Frontal cortex (tissue), 4 donors: ENCODE measurements around the gene DMRTC2. TPM values are rescaled to one million over a fixed set of nuclear protein-coding genes. Genes with fewer than 3 reads are reported as not detected.
"Not testable (repeated sequence)": the region's sequence is repeated elsewhere in the genome, so short reads cannot be mapped to it uniquely, and the experiment has no call there.

ENCODE experiments used
- DNase-seq, 2 donors: peaks; one replicate each; pipeline ENCODE4 v3.0.0; 2012; ENCODE audit warnings: low spot score in 2 of 2
- FAIRE-seq: peaks from 2 replicates; lab custom pipeline; 2012; peaks lifted over from hg19 to GRCh38; lab: Jason Lieb, UNC
- total RNA-seq: library from RNA; depleted of rRNA; stranded (reverse); fragments of >200 nt; gene quantifications from one replicate; pipeline ENCODE4 v1.2.3, GENCODE V29; 2014
- donor health status: control.
- donor health status: control.
- donor health status: control.

The DMRTC2 gene
- total RNA-seq, 1 donor from 2014 or later = not detected

DNA sequence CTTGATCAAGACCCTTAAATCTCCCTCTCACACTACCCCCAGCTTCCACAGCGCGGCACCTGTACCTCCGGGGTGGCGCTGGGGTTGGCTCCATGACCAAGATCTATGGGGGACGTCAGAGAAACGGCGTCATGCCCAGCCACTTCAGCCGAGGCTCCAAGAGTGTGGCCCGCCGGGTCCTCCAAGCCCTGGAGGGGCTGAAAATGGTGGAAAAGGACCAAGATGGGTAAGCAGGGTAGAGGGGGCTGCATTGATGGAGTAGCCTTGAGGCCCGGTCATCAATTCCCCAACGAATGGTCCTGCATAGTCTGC, 24.1 kb downstream of the DMRTC2 start:
- FAIRE-seq = no peak
- DNase-seq = no peak

DNA sequence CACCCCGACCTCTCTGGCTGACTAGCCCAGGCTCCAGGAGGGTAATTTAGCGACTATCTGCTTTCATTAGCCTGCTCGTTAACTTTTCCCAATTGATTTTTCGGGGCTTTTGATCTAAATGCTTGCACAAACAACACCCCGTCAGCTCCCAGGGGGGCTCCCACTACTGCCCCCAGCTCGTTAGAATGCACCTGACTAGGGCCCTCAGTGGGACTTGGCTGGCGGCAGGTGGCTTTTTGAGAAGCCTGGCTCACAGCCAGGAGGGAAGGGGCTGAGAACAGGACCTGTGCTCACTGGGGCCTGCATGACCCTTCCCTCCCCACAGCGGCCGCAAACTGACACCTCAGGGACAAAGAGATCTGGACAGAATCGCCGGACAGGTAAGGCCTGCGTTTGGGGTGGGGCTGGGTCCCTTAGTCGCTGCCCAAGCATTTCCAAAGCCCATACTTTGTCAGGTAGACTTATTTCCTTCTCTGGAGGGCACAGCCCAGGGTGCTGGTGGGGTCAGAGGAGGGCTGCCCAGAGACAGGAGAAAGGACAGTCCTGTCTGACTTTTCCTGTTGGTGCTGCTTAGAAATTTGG, 24.6 kb downstream of the DMRTC2 start:
- FAIRE-seq (no peak), DNase-seq (no peak)

DNA sequence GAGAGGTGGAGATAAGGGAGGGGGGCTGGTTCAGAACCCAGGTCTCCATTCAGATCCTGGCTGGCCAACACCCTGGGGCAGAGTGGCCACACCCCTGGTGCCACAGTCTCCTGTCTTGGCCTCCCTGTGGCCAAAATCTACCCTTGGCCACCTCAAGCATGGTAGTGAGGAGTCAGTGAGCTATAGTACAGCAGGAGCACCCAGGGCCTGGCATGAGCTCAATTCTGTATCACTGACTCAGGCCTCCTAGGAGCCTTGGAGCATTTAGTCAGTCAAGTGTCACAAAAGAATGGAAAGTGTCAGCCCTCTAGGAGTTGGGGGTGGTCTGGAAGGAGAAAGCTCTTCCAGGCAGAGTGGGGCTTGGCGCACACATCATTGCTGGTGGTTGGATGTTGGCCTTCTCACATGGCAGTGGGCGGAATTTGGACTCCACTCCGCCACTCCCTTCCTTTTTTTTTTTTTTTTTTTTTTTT, 25.6 kb downstream of the DMRTC2 start:
- no peak for DNase-seq
- FAIRE-seq = no peak

DNA sequence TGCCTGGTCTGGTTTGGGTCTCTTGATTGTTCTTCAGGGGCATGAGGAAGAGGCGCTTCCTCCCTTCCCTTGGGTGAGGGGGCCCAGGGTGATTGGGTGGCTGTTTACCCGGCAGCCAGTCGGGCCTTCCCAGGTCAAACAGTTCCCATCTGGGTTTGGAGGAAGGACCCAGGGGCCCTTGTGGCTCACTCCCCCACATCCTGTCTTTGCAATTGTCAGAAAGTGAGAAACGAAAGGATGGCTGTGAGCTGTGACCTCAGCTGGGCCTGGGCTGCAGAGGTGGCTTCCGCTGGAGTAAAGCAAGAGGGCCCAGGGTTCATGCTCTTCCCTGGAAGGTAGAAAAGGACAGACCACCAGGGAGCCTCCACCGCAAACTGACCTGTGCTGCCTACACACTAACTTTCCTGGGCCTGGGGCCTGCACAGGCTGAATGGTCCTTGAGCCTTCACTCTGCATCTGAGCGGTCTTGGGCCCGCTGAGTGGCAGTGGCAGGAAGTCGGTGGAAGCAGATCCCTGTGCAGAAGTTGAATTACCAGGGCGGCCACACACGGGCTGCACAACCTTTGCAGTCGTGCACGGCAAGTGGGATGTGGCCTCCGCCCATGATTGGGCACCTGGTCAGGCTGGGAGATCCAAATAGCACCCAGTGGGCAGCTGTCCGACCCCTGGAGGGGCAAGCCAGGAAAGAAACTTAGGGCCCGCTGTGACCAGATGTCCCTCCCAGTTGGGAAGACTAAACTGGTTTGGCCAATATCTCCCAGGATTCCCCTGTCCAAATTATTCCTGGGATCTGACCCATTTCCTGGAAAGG, 26.9 kb downstream of the DMRTC2 start:
- DNase-seq (no peak), FAIRE-seq (no peak)

DNA sequence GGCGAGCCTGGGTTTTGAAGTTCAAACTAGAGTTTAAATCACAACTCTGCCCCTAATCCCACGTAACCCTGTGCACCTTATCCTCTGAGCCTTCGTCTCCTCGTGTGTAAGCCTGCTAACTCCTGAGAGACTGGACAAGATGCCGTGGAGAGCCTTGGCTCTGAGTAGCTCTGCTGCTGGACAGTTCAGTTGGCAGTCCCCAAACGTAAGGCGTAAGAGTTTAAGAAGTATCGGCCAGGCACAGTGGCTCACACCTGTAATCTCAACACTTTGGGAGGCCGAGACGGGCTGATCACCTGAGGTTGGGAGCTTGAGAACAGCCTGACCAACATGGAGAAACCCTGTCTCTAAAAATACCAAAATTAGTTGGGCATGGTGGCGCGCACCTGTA, 27.5 kb downstream of the DMRTC2 start:
- no peak for DNase-seq
- FAIRE-seq = no peak

DNA sequence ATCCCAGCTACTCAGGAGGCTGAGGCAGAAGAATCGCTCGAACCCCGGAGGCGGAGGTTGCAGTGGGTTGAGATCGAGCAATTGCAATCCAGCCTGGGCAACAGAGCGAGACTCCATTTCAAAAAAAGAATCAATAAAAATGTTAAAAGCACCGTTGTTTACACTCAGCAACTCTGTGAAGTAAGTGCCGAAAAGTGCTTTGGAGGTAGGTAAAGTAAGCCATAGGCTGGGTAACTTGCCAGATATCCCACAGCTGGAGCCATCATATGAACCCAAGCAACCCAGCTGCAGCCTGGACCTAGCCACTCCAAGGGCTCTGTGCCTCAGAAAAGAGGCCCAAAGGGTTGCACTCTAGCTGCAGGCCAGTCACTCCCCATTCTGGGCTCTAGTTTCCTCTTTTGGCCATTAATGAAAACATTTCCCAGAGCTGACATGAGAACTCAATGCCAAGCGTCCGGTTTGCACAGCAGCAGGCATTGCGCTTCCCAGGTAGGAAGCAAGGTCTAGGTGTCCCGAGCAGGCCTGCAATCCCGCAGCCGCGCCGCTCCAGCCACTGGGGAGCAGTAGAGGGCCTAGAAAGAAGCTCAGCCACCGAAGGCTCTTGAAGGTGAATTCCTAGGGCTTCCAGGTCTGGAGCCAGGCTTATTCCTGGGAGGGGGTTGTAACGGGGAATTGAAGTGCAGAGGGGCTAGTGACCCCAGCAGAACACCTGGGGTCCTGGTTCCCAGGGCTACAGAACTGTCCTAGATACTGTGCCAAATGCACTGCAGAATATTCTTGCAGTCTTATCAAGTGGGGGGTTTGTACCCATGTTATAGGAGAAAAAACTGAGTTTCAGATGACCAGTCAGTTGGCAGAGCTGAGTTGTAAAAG, 28.2 kb downstream of the DMRTC2 start:
- DNase-seq (peak; percentile 30 to 56), FAIRE-seq (no peak)

DNA sequence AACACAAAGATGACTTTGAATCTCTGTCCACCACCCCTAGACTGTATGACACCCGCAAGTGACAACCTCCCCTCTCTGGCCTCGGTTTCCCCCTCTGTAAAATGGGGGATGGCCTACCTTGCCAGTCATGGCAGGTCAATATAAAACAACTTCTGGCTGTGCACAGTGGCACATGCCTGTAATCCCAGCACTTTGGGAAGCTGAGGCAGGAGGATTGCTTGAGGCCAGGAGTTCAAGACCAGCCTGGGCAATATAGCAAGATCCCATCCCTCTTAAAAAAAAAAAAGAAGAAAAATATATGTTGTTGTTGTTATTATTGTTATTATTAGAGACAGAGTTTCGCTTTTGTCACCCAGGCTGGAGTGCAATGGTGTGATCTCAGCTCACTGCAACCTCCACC, 31.1 kb downstream of the DMRTC2 start:
- DNase-seq, FAIRE-seq: not testable (repeated sequence)

DNA sequence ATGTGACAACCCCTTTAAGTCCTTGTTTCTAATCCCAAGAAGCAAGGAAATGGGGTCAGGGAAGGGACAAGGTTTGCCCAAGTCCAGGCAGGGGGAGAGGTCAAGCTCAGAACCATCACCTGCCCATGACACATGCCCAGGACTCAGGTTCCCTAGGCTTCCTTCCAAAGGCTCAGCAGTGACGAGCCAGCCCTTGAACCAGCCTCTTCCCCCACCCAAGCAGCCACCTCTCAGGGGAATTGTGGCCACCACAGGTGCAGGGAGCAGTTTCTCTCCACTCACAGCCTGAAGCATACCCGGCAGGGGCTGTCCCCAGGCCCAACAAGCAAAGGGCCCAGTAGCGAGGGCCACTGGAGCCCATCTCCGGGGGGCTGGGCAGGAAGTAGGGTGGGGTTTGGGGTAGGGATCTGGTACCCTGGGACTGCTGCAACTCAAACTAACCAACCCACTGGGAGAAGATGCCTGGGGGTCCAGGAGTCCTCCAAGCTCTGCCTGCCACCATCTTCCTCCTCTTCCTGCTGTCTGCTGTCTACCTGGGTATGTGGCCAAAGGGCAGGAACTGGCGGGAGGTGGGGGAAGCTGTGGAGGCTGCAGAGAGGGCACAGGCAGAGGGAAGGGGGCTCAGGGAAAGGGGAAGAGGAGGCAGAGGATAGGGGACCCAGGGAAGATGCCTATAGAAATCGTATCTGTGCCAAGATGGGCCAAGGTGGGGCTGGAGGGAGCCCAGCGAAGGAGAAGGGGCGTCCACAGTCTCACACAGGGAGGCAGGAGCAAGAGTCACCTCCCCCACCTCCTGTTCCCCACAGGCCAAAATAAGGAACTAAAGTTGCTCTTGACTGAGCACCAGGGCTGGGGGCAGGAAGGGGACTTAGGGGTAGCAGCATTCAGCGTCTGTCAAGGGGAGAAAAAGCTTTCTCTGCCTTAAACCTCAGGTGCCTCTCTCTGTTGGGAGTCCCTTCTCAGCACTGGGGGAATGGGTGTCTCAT, 32.3 kb downstream of the DMRTC2 start, which contains the start of gene CD79A:
TSS of gene CD79A (plus strand) at position 433 of the 986 bp plus-strand sequence. CDS start at position 459, 26 bp downstream.
- FAIRE-seq = no peak
- no peak for DNase-seq

DNA sequence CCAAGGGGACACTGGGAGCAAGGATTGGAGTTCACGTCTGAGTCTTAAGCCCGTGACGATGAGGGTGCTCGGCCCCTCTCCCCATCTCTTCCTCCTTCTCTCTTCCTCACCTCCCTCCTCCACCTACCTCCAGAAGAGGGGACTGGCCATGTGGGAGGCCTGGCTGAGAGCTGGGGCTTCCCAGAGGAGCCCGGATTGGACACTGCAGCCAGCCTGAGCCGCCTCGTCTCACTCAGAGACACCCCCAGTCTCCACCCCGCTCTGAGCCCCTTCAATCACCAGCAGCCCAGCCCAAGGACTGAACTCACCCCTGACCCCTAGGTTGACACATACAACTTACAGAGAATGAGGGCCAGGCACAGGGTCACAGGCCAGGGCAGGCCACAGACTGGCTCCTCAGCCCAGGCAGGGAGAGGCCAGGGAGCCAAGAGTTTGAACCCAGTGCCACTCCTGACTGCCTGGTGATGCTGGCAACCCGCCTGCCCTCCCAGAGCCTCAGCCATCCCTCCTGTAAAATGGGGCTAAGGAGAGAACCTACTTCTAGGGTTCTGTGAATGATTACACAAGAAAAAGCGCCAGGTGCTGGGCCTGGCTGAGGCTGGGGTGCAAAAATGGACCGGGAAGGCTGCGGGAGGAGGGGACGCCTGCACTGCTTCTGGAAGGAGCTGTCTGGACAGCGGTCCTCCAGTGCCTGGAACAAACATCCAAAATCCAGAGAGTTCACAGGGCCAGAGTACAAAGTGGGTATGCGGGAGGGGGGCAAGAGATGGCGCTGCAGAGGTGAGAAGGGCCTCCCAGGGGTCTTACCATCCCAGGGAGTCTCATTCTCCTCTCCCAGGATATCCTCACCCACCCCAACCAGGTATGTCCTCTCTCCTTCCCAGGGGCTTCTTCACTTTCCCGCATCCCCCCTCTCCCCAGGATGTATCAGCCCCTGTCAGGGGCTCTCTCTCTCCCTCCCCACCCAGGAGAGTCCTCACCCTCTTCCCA, 33.4 kb downstream of the DMRTC2 start:
- DNase-seq (no peak), FAIRE-seq (no peak)

DNA sequence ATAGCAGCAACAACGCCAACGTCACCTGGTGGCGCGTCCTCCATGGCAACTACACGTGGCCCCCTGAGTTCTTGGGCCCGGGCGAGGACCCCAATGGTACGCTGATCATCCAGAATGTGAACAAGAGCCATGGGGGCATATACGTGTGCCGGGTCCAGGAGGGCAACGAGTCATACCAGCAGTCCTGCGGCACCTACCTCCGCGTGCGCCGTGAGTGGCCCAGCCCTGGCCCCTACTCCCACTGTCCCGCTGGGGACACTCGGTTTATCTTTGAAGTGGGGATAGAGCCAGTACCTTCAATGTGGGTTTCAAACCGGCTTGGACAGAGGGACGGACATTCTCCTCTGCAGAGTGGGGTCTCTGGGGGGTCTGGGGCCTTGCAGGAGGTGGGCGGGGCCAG, 34.2 kb downstream of the DMRTC2 start:
- no peak for FAIRE-seq

DNA sequence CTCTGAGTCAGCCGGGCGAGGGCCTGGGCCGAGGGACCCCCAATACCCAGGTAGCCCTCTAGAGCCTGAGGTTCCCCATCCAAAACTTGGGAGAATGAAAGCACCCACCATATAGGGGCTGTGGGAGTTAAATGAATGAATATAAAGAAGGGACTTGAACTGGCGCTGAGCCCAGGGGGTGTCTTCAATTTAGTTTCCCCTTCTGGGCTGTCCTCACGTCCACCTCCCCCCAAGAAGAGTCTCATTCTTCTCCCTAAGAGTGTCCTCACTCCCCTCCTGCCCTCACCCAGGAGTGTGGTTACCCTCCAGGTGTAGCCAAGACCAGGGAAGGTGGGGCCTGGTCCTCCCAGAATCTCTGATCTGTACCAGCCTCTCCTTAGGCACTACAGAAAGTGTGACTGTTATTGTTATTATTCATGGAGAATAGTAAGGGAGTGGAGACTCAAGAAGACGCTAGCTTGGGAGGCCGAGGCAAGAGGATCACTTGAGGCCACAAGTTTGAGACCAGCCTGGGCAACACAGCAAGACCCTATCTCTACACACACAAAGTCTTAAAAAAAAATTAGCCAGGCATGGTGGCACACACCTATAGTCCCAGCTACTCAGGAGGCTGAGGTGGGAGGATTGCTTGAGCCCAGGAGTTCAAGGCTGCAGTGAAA, 35.0 kb downstream of the DMRTC2 start:
- FAIRE-seq = no peak
- DNase-seq = no peak

More for the DNA sequence above, 34.2 kb downstream of the DMRTC2 start:
- DNase-seq = no peak

DNA sequence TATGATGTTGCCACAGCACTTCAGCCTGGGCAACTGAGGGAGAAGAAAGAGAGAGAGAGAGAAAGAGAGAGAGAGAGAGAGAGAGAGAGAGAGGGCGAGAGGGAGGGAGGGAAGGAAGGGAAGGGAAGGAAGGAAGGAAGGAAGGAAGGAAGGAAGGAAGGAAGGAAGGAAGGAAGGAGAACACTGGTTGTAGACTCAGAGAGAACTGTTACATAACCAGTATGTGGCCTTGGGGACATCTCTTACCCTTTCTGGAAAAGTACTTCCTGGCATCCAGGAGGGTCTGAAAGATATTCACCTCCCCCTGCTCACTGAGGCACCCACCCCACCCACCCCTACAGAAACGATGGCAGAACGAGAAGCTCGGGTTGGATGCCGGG, 35.5 kb downstream of the DMRTC2 start:
- FAIRE-seq = no peak
- no peak for DNase-seq

DNA sequence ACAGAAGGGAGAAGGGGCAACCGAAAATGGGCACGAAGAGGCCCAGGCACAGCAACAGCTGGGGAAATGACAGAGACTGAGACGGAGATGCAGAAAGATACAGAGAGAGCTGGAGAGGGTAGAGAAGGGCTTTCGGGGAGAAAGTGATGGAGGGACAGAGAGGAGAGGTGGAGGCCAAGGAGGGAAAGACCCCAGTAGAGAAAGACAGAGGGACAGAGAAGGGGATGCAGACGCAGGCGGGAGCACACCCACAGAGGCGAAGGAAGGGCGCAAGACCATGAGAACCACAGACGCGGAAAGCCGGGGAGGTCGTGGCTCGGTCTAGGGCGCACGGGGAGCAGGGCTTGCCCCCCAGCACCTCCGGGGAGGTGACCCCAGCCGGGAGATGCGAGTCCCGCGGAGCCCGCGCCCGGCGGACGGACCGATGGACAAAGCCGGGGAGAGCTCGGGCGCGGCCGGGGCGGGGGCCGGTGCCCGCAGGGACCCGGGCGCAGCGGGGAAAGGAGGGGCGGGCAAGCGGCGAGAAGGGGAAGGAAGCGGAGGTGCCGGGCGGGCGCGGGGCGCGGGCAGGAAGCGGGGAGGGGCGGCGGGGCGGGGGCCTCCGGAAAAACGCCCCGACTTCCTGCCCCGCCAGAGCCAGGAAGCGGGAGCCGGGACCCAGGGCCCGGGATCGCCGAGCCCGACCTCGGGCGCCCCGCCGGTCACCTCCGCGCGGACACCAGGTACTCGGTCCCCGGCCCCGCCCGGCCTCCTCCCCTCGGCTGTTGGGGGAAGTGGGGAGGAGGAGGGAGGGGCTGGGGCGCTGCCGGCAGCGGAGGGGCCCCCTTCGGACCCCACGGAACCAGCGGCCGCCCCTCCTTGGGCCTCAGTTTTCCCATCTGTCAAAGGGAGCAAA, 38.0 kb downstream of the DMRTC2 start, which contains the start of gene ARHGEF1:
TSS of gene ARHGEF1 (plus strand) at position 617 of the 895 bp plus-strand sequence. CDS start 4,899 bp downstream, outside the sequence.
- DNase-seq = peak; percentile 73 to 74

DNA sequence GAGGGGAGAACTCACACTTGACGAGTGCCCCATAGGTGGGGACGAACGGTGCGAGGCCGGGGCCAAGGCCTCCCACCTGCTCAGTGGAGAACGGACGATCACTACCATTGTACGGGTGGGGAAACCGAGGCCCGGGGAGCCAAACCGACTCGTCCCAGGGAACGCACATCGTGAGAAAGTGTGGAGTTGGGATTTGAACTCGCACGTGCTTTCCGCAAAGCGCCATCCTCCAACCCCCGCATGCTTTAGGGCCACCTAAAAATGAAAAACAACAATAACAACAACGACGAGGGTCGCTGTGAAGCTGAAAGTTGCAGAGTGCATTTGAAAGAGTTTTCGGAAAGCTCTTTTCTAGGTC, 38.6 kb downstream of the DMRTC2 start:
- FAIRE-seq = no peak

More for the DNA sequence above, 38.0 kb downstream of the DMRTC2 start, which contains the start of gene ARHGEF1:
- no peak for FAIRE-seq

DNA sequence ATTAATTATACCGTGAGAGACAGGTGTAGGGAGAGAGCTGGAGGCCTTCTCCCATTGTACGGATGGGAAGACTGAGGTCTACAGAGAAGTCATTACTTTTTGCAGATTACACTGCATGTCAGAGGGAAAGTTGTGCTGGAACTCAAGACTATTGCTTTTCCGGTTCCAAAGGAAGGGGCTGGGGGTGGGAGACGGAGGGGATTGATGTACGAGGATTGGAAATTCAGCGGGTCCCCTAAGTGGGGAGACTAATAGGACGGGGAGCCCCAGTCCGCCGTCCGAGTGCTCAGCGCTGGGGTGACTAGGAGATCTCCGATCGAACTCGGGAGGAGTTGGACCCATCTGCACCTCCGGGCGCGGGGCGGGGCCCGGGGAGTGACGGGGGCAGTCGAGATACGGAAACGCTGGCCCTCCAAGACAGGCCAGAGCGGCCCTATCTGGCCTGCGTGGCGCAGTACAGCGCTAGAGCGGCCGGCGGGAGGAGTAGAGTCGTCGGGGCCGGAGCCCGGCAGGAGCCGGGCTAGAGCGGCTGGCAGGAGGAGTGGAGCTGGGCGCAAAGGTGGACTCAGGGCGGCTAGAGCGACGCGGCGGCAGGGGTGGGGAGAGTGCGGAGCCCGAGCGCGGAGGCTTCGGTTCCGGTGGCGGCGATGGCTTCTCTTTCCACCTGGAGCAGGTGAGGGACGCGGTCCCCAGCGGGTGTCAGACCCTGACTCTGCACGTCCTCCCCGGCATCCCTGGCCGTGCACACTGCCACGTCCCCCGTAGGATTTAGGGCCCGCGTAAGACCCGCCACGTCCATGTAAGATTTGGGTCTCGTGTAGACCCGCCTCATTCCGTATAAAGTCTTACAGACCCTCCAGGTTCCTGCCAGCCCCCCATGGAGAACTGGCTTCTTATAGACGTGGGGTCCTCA, 39.2 kb downstream of the DMRTC2 start:
- FAIRE-seq = no peak
- DNase-seq = peak; percentile 98 to 99

More for the DNA sequence above, 38.6 kb downstream of the DMRTC2 start:
- peak in 1 of 2 donors; percentile 48 for DNase-seq
